Retinal pigment epithelial cell (primary cell): Measurements from ENCODE around the gene CRELD1.
A peak's percentile ranks its signal among the peaks of the same experiment; 100 is the strongest.

Source experiments
- DNase-seq: peaks from one replicate; pipeline ENCODE4 v3.0.0-alpha.2; 2010; ENCODE audit warnings: low read depth
- H3K4me3 ChIP-seq: 2 replicates; pipeline ENCODE4 v1.5.1; 2011; ENCODE audit warnings: mild to moderate bottlenecking, low read length, control low read depth, moderate library complexity
- TF ChIP-seq, protein P1 (sequence below): conservative IDR thresholded peaks from 2 replicates; pipeline ENCODE4 v1.5.1; 2011; ENCODE audit warnings: low read depth, low read length, control low read depth, inconsistent platforms

The CRELD1 gene

GRCh38 chr3:9965200-9965875, 31.7 kb downstream of the CRELD1 start:
- no peak overlapping the region for H3K4me3 ChIP-seq
- no peak for DNase-seq
- TF ChIP-seq, protein P1, sequence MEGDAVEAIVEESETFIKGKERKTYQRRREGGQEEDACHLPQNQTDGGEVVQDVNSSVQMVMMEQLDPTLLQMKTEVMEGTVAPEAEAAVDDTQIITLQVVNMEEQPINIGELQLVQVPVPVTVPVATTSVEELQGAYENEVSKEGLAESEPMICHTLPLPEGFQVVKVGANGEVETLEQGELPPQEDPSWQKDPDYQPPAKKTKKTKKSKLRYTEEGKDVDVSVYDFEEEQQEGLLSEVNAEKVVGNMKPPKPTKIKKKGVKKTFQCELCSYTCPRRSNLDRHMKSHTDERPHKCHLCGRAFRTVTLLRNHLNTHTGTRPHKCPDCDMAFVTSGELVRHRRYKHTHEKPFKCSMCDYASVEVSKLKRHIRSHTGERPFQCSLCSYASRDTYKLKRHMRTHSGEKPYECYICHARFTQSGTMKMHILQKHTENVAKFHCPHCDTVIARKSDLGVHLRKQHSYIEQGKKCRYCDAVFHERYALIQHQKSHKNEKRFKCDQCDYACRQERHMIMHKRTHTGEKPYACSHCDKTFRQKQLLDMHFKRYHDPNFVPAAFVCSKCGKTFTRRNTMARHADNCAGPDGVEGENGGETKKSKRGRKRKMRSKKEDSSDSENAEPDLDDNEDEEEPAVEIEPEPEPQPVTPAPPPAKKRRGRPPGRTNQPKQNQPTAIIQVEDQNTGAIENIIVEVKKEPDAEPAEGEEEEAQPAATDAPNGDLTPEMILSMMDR = no peak

DNA sequence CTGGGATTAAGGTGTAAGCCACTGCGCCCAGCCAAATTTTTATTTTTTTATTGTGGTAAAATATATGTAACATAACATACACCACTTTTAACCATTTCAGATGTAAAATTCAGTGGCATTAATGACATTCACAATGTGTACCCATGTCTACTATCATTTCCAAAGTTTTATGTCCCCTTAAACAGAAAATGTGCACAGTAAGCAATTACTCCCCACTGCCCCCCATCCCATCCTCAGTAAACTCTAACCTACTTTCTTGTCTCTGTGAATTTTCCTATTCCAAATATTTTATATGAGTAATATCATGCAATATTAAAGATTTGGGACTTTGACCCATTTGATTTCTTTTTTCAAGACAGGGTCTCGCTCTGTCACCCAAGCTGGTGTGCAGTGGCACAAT, 33.2 kb downstream of the CRELD1 start:
- TF ChIP-seq, protein P1 = no peak

GRCh38 chr3:9969632-9970019, 36.0 kb downstream of the CRELD1 start:
- no peak for DNase-seq
- TF ChIP-seq, protein P1 = no peak

More for the DNA sequence above, 33.2 kb downstream of the CRELD1 start:
- no peak overlapping the region for H3K4me3 ChIP-seq
- DNase-seq = no peak

GRCh38 chr3:9970020-9970652, 36.5 kb downstream of the CRELD1 start:
- DNase-seq = no peak
- no peak overlapping the region for H3K4me3 ChIP-seq
- TF ChIP-seq, protein P1 = no peak

More at GRCh38 chr3:9969632-9970019, 36.0 kb downstream of the CRELD1 start:
- H3K4me3 ChIP-seq = no peak overlapping the region

GRCh38 chr3:9976721-9977709, 43.4 kb downstream of the CRELD1 start:
- DNase-seq = peak; percentile 94
- TF ChIP-seq, protein P1 = no peak
- H3K4me3 ChIP-seq = no peak overlapping the region

GRCh38 chr3:9978710-9979305, 45.2 kb downstream of the CRELD1 start:
- TF ChIP-seq, protein P1 = no peak
- DNase-seq = no peak
- H3K4me3 ChIP-seq = no peak overlapping the region
